Endothelial cell of umbilical vein (primary cell): Measurements from ENCODE around the gene PRPSAP1.

Source experiments
- POLR2AphosphoS5 ChIP-seq: IDR thresholded peaks from 2 replicates; pipeline ENCODE4 v1.6.1; 2012; ENCODE audit warnings: low read depth, mild to moderate bottlenecking, control low read depth, low read length, moderate library complexity; ENCODE audit not compliant: insufficient read depth
- TF ChIP-seq, protein P1 (sequence below), 2 donors: IDR thresholded peaks; 1 replicate in 1 of 2; 2 replicates in 1 of 2; pipeline ENCODE4 v1.5.1; 2011; ENCODE audit warnings: low read length in 2 of 2, mild to moderate bottlenecking in 2 of 2, moderate library complexity in 2 of 2, control low read depth in 1 of 2, inconsistent platforms in 1 of 2, low read depth in 1 of 2; ENCODE audit not compliant: insufficient read depth in 1 of 2; ENCODE audit errors: extremely low read depth in 1 of 2

GRCh38 chr17:76369379-76369778 lies 15.7 kb upstream of the PRPSAP1 start:
- no peak for TF ChIP-seq POLR2AphosphoS5
- TF ChIP-seq, protein P1, sequence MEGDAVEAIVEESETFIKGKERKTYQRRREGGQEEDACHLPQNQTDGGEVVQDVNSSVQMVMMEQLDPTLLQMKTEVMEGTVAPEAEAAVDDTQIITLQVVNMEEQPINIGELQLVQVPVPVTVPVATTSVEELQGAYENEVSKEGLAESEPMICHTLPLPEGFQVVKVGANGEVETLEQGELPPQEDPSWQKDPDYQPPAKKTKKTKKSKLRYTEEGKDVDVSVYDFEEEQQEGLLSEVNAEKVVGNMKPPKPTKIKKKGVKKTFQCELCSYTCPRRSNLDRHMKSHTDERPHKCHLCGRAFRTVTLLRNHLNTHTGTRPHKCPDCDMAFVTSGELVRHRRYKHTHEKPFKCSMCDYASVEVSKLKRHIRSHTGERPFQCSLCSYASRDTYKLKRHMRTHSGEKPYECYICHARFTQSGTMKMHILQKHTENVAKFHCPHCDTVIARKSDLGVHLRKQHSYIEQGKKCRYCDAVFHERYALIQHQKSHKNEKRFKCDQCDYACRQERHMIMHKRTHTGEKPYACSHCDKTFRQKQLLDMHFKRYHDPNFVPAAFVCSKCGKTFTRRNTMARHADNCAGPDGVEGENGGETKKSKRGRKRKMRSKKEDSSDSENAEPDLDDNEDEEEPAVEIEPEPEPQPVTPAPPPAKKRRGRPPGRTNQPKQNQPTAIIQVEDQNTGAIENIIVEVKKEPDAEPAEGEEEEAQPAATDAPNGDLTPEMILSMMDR (IDR thresholded peaks at IDR 0.05; ENCODE audit: extremely low read depth in 1 of 2, insufficient read depth in 1 of 2, low read depth in 1 of 2, low read length in 2 of 2), result no peak
